ENCODE measurements around the gene CNOT4. TPM values are rescaled to one million over a fixed set of nuclear protein-coding genes. Genes with fewer than 3 reads are reported as not detected.

Gene CNOT4, protein sequence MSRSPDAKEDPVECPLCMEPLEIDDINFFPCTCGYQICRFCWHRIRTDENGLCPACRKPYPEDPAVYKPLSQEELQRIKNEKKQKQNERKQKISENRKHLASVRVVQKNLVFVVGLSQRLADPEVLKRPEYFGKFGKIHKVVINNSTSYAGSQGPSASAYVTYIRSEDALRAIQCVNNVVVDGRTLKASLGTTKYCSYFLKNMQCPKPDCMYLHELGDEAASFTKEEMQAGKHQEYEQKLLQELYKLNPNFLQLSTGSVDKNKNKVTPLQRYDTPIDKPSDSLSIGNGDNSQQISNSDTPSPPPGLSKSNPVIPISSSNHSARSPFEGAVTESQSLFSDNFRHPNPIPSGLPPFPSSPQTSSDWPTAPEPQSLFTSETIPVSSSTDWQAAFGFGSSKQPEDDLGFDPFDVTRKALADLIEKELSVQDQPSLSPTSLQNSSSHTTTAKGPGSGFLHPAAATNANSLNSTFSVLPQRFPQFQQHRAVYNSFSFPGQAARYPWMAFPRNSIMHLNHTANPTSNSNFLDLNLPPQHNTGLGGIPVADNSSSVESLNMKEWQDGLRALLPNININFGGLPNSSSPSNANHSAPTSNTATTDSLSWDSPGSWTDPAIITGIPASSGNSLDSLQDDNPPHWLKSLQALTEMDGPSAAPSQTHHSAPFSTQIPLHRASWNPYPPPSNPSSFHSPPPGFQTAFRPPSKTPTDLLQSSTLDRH
- total RNA-seq (2013; cell fraction: nucleolus; rRNA removed), result 67.0 and 68.1 TPM in 2 replicates
- total RNA-seq (2014; rRNA removed), result 12.9 and 13.0 TPM in 2 replicates
- total RNA-seq (2014; rRNA removed; fragmentation: Illumina TruSeq; extraction: Trizol), result 11.6 and 12.7 TPM in 2 replicates
- total RNA-seq (2021), result 19.6 and 20.3 TPM in 2 replicates
- polyA plus RNA-seq (2011; ENCODE audit: low read depth), result 3.9 TPM
- 13.3 and 16.3 TPM in 2 replicates for polyA plus RNA-seq (2011; rRNA removed)
- 10.6 and 11.2 TPM in 2 replicates for polyA plus RNA-seq (2011; cell fraction: cytosol; rRNA removed)
- 17.3 and 19.8 TPM in 2 replicates for polyA plus RNA-seq (2011; cell fraction: nucleus; rRNA removed)
- 6.8 and 10.1 TPM in 2 replicates for polyA plus RNA-seq (2012)
- 16.9 and 19.6 TPM in 2 replicates for polyA plus RNA-seq (2014; fragmentation: Illumina TruSeq; extraction: Trizol)
- polyA plus RNA-seq (2014; fragmentation: Nextera tagmentation; extraction: Ambion mirVana), result 10 to 100 TPM; 11.3 to 29.6 TPM
- 9.4 and 9.6 TPM in 2 replicates for polyA plus RNA-seq (2014; rRNA removed)
- 10 to 100 TPM; 17.5 to 17.8 TPM for polyA plus RNA-seq (2016; fragmentation: Nextera tagmentation; extraction: Ambion mirVana)
- polyA minus RNA-seq (2011; rRNA and poly(A)+ RNA removed), result 28.6 and 32.0 TPM in 2 replicates
- polyA minus RNA-seq (2011; cell fraction: cytosol; rRNA and poly(A)+ RNA removed), result 5.5 and 8.0 TPM in 2 replicates
- 41.1 and 55.2 TPM in 2 replicates for polyA minus RNA-seq (2011; cell fraction: nucleus; rRNA and poly(A)+ RNA removed)
- percentile 88 among the genes with signal in this experiment for Bru-seq, nascent RNA
- BruChase-seq, experiment 1, labeled RNA remaining after a 6-hour chase, result percentile 84 among the genes with signal in this experiment
- percentile 87 among the genes with signal in this experiment for BruChase-seq, experiment 2, labeled RNA remaining after a 2-hour chase
- long read RNA-seq, experiment 1, full-length matches to known transcripts, result 7 of 8 reads
- long read RNA-seq, experiment 1, partial matches to known transcripts, result 0 of 8 reads
- long read RNA-seq, experiment 1, other reads (novel, unspliced or antisense), result 1 of 8 reads
- long read RNA-seq, experiment 2, full-length matches to known transcripts, result 3 of 21 reads
- long read RNA-seq, experiment 2, partial matches to known transcripts, result 9 of 21 reads
- long read RNA-seq, experiment 2, other reads (novel, unspliced or antisense), result 9 of 21 reads

- POLR2A ChIA-PET, result no interaction called here
- Histone ChIP-seq H3K79me2 (ENCODE audit: control insufficient read depth, insufficient read depth, low read length) (peaks cover 48% of the 10 kb centered on the region), H3K36me3 (ENCODE audit: control insufficient read depth in 2 of 2, insufficient read depth in 2 of 2, low read length in 1 of 2) (peaks cover 0 to 3% of the 10 kb centered on the region in 2 experiments; a peak in 1 of 4 replicates), H2AFZ (ENCODE audit: control insufficient read depth, low read depth, low read length) (peak within 1 kb of the TSS; percentile 99), H3K27me3 (replicated peaks in 1 of 2; ENCODE audit: control insufficient read depth in 2 of 2, insufficient read depth in 2 of 2, low read length in 1 of 2) (no peaks in the 10 kb centered on the region), H3K4me1 (ENCODE audit: control insufficient read depth, insufficient read depth, low read length) (no peaks in the 10 kb centered on the region), H3K9ac (ENCODE audit: control insufficient read depth, insufficient read depth, low read length) (peak within 1 kb of the TSS; percentile 98), H3K9me3 (replicated peaks; ENCODE audit: control insufficient read depth, insufficient read depth, low read length) (peaks cover 2% of the 10 kb centered on the region; the same call in 2 of the 3 replicates), H3K4me2 (ENCODE audit: control insufficient read depth, insufficient read depth) (peak within 1 kb of the TSS; percentile 100), H3K27ac (ENCODE audit: control insufficient read depth, insufficient read depth) (peak within 1 kb of the TSS; percentile 97), H3K4me3 (peak within 1 kb of the TSS; percentile 94), H4K20me1 (ENCODE audit: control insufficient read depth, insufficient read depth) (no peaks in the 10 kb centered on the region)
- CTCF ChIA-PET, result interaction anchor here (0.6 to 1.6 kb wide), 7 partner anchors 11 to 236 kb away, joined by 3 to 16 read pairs (median 4); no protein-coding TSS in a partner anchor
- peak; percentile 82 for DNase-seq (ENCODE audit: low read depth, low spot score)
- under 1% methylated on average over 40 of the region's 55 CpGs for WGBS (ENCODE audit: insufficient coverage, insufficient replicate concordance, low lambda C conversion rate, missing lambda C conversion rate)
- peak; percentile 93 for ATAC-seq
- intact Hi-C loops (cut with micrococcal nuclease; ENCODE audit: unreplicated experiment) (loop anchor here (1.0 to 10.0 kb wide), 7 partner anchors 47 to 513 kb away; partner anchors contain the start of genes MTPN, NUP205 and STMP1), in situ Hi-C loops (cut with MboI) (loop anchor here (5.0 kb wide), 1 partner anchor 47 kb away; the partner anchor contains the start of gene NUP205)
- RAD21 ChIA-PET (ENCODE audit: unreplicated experiment), result interaction anchor here (0.8 to 1.0 kb wide), 2 partner anchors 9 to 135 kb away, joined by 4 to 6 read pairs; no protein-coding TSS in a partner anchor
- SMC1A ChIA-PET (ENCODE audit: uncharacterized antibody, unreplicated experiment), result interaction anchor here (1.4 to 1.5 kb wide), 2 partner anchors 88 to 134 kb away, joined by 3 to 13 read pairs; no protein-coding TSS in a partner anchor
- peak; percentile 86 for FAIRE-seq
- BruUV-seq (replicated peaks), result no TSS peak
- TF ChIP-seq, protein P1, sequence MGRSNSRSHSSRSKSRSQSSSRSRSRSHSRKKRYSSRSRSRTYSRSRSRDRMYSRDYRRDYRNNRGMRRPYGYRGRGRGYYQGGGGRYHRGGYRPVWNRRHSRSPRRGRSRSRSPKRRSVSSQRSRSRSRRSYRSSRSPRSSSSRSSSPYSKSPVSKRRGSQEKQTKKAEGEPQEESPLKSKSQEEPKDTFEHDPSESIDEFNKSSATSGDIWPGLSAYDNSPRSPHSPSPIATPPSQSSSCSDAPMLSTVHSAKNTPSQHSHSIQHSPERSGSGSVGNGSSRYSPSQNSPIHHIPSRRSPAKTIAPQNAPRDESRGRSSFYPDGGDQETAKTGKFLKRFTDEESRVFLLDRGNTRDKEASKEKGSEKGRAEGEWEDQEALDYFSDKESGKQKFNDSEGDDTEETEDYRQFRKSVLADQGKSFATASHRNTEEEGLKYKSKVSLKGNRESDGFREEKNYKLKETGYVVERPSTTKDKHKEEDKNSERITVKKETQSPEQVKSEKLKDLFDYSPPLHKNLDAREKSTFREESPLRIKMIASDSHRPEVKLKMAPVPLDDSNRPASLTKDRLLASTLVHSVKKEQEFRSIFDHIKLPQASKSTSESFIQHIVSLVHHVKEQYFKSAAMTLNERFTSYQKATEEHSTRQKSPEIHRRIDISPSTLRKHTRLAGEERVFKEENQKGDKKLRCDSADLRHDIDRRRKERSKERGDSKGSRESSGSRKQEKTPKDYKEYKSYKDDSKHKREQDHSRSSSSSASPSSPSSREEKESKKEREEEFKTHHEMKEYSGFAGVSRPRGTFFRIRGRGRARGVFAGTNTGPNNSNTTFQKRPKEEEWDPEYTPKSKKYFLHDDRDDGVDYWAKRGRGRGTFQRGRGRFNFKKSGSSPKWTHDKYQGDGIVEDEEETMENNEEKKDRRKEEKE (IDR thresholded peaks at IDR 0.05), result no peak
- TF ChIP-seq CHD4 (IDR thresholded peaks at IDR 0.05), result no peak
- no peak for TF ChIP-seq SMAD1 (IDR thresholded peaks at IDR 0.05; ENCODE audit: low read depth, partially characterized antibody)
- no peak for TF ChIP-seq CEBPZ (IDR thresholded peaks at IDR 0.05; ENCODE audit: low read depth, low read length)
- TF ChIP-seq ZBED1 (IDR thresholded peaks at IDR 0.05; ENCODE audit: borderline replicate concordance), result no peak
- TF ChIP-seq BCL11A (IDR thresholded peaks at IDR 0.05; ENCODE audit: low read depth, low read length), result no peak
- no peak for TF ChIP-seq RFX5 (IDR thresholded peaks at IDR 0.05; ENCODE audit: low read depth, low read length)
- no peak for TF ChIP-seq KAT2A (conservative IDR thresholded peaks at IDR 0.05; ENCODE audit: control insufficient read depth, low read depth, low read length)
- TF ChIP-seq SIN3A (IDR thresholded peaks at IDR 0.05; ENCODE audit: low read depth, low read length), result peak; percentile 95
Observed at GRCh38 chr7:135509839-135510591, at the start of gene CNOT4. TSS of gene CNOT4 (minus strand) at chr7:135510102. CDS start at chr7:135438331, 71,771 bp downstream.

All from GM12878 (cell line).